ENCODE measurements around the gene S100A12. TPM values are rescaled to one million over a fixed set of nuclear protein-coding genes. Genes with fewer than 3 reads are reported as not detected.

Gene S100A12
- total and polyA plus RNA-seq, 11 donors: 1.2 to 9.1 (median 4.7) TPM; not detected in 1

GRCh38 chr1:153344718-153345025 is 30.7 kb downstream of the S100A12 start:
- no peaks in the 10 kb centered on the region for H3K9me3 ChIP-seq
- TF ChIP-seq CTCF (IDR thresholded peaks at IDR 0.05) (no peak), POLR2A (IDR thresholded peaks at IDR 0.05) (no peak)
- H3K4me1 ChIP-seq: peaks cover 0 to 10% (median 0%) of the 10 kb centered on the region in 12 donors
- DNase-seq (no peak), ATAC-seq (peak in 2 of 4 donors; percentile 32 to 35)
- intact Hi-C loops (cut with DNase I): loop anchor here in 1 of 10 donors (10.0 kb wide), 1 partner anchor 410 kb away; no protein-coding TSS in a partner anchor
- no peak overlapping the region for H3K4me3 ChIP-seq
- WGBS, 4 donors: 36 to 63% (median 54%) methylated on average over 3 of the region's 3 CpGs
- no peaks in the 10 kb centered on the region for H3K36me3 ChIP-seq
- no peak overlapping the region for H3K27ac ChIP-seq
- H3K27me3 ChIP-seq: peaks cover 0 to 30% (median 8%) of the 10 kb centered on the region in 9 donors

- DNase-seq (no peak), ATAC-seq (no peak)
- 35 to 44% (median 42%) methylated on average over 9 of the region's 9 CpGs for WGBS, 4 donors
- Histone ChIP-seq H3K27me3 (peaks cover 0 to 24% (median 6%) of the 10 kb centered on the region in 9 donors), H3K4me3 (no peak overlapping the region), H3K36me3 (no peaks in the 10 kb centered on the region), H3K9me3 (no peaks in the 10 kb centered on the region), H3K4me1 (peaks cover 0 to 10% (median 0%) of the 10 kb centered on the region in 12 donors), H3K27ac (no peak overlapping the region)
- TF ChIP-seq CTCF (IDR thresholded peaks at IDR 0.05): no peak
- no peak for TF ChIP-seq POLR2A (IDR thresholded peaks at IDR 0.05)
- intact Hi-C loops (cut with DNase I): loop anchor here in 1 of 10 donors (10.0 kb wide), 1 partner anchor 411 kb away; no protein-coding TSS in a partner anchor
These were observed 31.4 kb downstream of the S100A12 start for GRCh38 chr1:153343811-153344717.

- Histone ChIP-seq H3K27me3 (peaks cover 0 to 26% (median 3%) of the 10 kb centered on the region in 9 donors), H3K4me1 (peaks cover 0 to 10% (median 0%) of the 10 kb centered on the region in 12 donors), H3K4me3 (no peak overlapping the region), H3K36me3 (no peaks in the 10 kb centered on the region), H3K9me3 (no peaks in the 10 kb centered on the region), H3K27ac (no peak overlapping the region)
- TF ChIP-seq CTCF (IDR thresholded peaks at IDR 0.05): no peak
- no peak for TF ChIP-seq POLR2A (IDR thresholded peaks at IDR 0.05)
- 25 to 44% (median 31%) methylated on average over 5 of the region's 5 CpGs for WGBS, 4 donors
- intact Hi-C loops (cut with DNase I): loop anchor here in 1 of 10 donors (10.0 kb wide), 1 partner anchor 412 kb away; no protein-coding TSS in a partner anchor
- no peak for DNase-seq
- no peak for ATAC-seq
These were observed 32.3 kb downstream of the S100A12 start for GRCh38 chr1:153343040-153343681.

GRCh38 chr1:153342178-153342577 is 33.2 kb downstream of the S100A12 start:
- Histone ChIP-seq H3K27me3 (peaks cover 0 to 18% (median 0%) of the 10 kb centered on the region in 9 donors), H3K4me3 (no peak overlapping the region), H3K4me1 (peaks cover 0 to 10% (median 0%) of the 10 kb centered on the region in 12 donors), H3K36me3 (no peaks in the 10 kb centered on the region), H3K9me3 (no peaks in the 10 kb centered on the region), H3K27ac (no peak overlapping the region)
- no peak for ATAC-seq
- no peak for TF ChIP-seq CTCF (IDR thresholded peaks at IDR 0.05)
- TF ChIP-seq POLR2A (IDR thresholded peaks at IDR 0.05): no peak
- DNase-seq: no peak
- intact Hi-C loops (cut with DNase I): loop anchor here in 1 of 10 donors (10.0 kb wide), 1 partner anchor 413 kb away; no protein-coding TSS in a partner anchor
- WGBS, 4 donors: 66 to 74% (median 71%) methylated on average over 3 of the region's 3 CpGs

Measured in heart left ventricle (tissue), 16 donors.